Measurements from ENCODE around the gene CHCHD3. TPM values are rescaled to one million over a fixed set of nuclear protein-coding genes. Genes with fewer than 3 reads are reported as not detected.

CHCHD3 gene
- total and polyA plus RNA-seq, 9 of the 15 experiments (the other 6 are each of a cell fraction or from before 2014, with no cell fraction given) = 66.2 to 279 (median 204) TPM

- TF ChIP-seq ESRRB (CRISPR knock-in tag; IDR thresholded peaks at IDR 0.05; ENCODE audit: borderline replicate concordance) = no peak
- TF ChIP-seq EHMT2 (IDR thresholded peaks at IDR 0.05) = no peak
- no peak for TF ChIP-seq SMARCB1 (IDR thresholded peaks at IDR 0.05; ENCODE audit: insufficient read length, low read depth)
- no peak for TF ChIP-seq BCLAF1 (IDR thresholded peaks at IDR 0.05; ENCODE audit: borderline replicate concordance in 1 of 2, control insufficient read depth in 1 of 2, low read depth in 2 of 2, low read length in 1 of 2)
- no peak for TF ChIP-seq ZNF395 (CRISPR knock-in tag; IDR thresholded peaks at IDR 0.05)
- TF ChIP-seq ZNF134 (CRISPR knock-in tag; conservative IDR thresholded peaks at IDR 0.05) = no peak
Observed at GRCh38 chr7:133071506-133071905, 10.4 kb downstream of the CHCHD3 start (continued).

- ChIA-PET CTCF (ENCODE audit: low intra/inter-chr PET ratio) (no interaction called here), POLR2A (interaction anchor here (0.9 to 1.1 kb wide), 2 partner anchors 9 to 11 kb away, joined by 3 to 5 read pairs; no protein-coding TSS in a partner anchor)
- no peaks in the 10 kb centered on the region for H3K27me3 ChIP-seq (ENCODE audit: control insufficient read depth in 2 of 2, insufficient read depth in 2 of 2, low read length in 2 of 2)
- H3K79me2 ChIP-seq (ENCODE audit: control insufficient read depth, insufficient read depth, low read length) = peaks cover 91% of the 10 kb centered on the region
- no peak overlapping the region for H3K4me2 ChIP-seq (ENCODE audit: insufficient read depth, low read length)
- ATAC-seq (no peak), DNase-seq (ENCODE audit: extremely low read depth in 1 of 4, low spot score in 3 of 4) (no peak), FAIRE-seq (no peak)
- BruUV-seq (replicated peaks) = no TSS peak
- H3K36me3 ChIP-seq (ENCODE audit: control insufficient read depth, insufficient read depth, low read length) = peaks cover 68% of the 10 kb centered on the region
- no peaks in the 10 kb centered on the region for H3K9me3 ChIP-seq (replicated peaks; ENCODE audit: control insufficient read depth, insufficient read depth, low read depth, low read length)
- intact Hi-C loops (cut with micrococcal nuclease) (no loop called here), in situ Hi-C loops (cut with MboI) (no loop called here)
- no peak overlapping the region for H3K4me3 ChIP-seq
- TF ChIP-seq ZNF316 (IDR thresholded peaks at IDR 0.05) = peak; percentile 12; the same call in 1 of the 2 replicates
- no peak for TF ChIP-seq ZNF589 (CRISPR knock-in tag; IDR thresholded peaks at IDR 0.05; ENCODE audit: low read depth)
- TF ChIP-seq NFE2 (IDR thresholded peaks at IDR 0.05; ENCODE audit: low read depth) = peak; percentile 49; the same call in 1 of the 2 replicates
- H3K27ac ChIP-seq (ENCODE audit: extremely low read depth, low read depth, low read length) = no peak overlapping the region
- no peak overlapping the region for H3K9ac ChIP-seq (ENCODE audit: insufficient read depth in 1 of 2, low read depth in 2 of 2, low read length in 2 of 2)
- H2AFZ ChIP-seq (ENCODE audit: low read depth, low read length) = no peak overlapping the region
- peaks cover 31% of the 10 kb centered on the region for H4K20me1 ChIP-seq (replicated peaks; ENCODE audit: control insufficient read depth, insufficient read depth, low read length)
- peaks cover 3% of the 10 kb centered on the region for H3K9me1 ChIP-seq (ENCODE audit: control insufficient read depth, insufficient read depth, low read length)
- WGBS (ENCODE audit: insufficient coverage, low coverage, missing lambda C conversion rate) = 58% methylated on average over 2 of the region's 2 CpGs
- no peaks in the 10 kb centered on the region for H3K4me1 ChIP-seq (replicated peaks in 1 of 2; ENCODE audit: control insufficient read depth in 2 of 2, insufficient read depth in 2 of 2, low read length in 2 of 2)
Observed at GRCh38 chr7:133070562-133070961, 11.3 kb downstream of the CHCHD3 start.

Measured in K562 (cell line).